Retinal pigment epithelial cell (primary cell): Measurements from ENCODE around the gene HAX1.
"Not testable (repeated sequence)": the region's sequence is repeated elsewhere in the genome, so short reads cannot be mapped to it uniquely, and the experiment has no call there.

Experiments used
- DNase-seq: peaks from one replicate; pipeline ENCODE4 v3.0.0-alpha.2; 2010; ENCODE audit warnings: low read depth
- H3K4me3 ChIP-seq: 2 replicates; pipeline ENCODE4 v1.5.1; 2011; ENCODE audit warnings: mild to moderate bottlenecking, low read length, control low read depth, moderate library complexity
- CTCF ChIP-seq: conservative IDR thresholded peaks from 2 replicates; pipeline ENCODE4 v1.5.1; 2011; ENCODE audit warnings: low read depth, low read length, control low read depth, inconsistent platforms

Gene HAX1

DNA sequence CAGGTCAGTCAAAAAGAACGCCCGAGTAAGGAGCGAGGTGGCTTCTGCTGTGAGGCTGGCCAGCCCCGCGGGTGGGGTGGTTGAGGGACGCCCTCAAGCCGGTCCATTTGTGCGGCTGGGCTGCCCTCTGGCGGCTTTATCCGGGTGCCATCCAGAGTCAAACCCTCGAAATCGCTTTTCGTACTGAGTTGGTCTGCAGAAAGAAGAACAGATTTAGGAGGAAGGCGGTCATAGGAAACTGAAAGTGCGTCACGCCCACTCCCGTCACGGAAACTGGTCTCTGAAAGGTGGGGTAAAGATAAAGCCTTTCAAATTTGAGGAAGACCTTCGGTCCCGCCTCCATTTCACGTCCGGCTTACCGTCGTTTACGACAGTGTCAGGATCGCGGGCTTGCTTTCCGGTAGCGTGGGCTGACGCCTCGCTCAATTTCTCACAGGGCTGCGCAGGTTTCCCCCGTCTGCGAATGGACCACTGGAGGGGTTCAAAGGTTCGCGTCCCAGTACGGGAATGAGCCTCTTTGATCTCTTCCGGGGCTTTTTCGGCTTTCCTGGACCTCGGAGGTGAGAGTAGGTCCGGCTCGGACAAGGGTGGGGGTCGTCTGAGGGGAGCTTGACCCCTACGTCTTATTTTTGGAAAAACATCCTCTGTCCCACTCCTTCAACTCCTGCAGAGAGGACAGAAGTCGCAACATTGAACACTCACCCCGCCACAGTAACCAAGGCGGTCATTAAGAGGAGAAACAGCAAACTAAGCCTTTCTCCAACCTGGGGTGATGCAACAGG, at the start of gene HAX1:
HAX1 (plus strand) TSS at position 413 of the 782 bp plus-strand sequence; CDS start at position 508, 95 bp downstream.
- peak; percentile 78 for DNase-seq
- peak; percentile 81 for TF ChIP-seq CTCF
- H3K4me3 ChIP-seq, result peak within 1 kb of the TSS; percentile 98

- H3K4me3 ChIP-seq, result peak overlapping the region; percentile 5
- DNase-seq, result no peak
- no peak for TF ChIP-seq CTCF
Observed at GRCh38 chr1:154222918-154223317, 49.5 kb upstream of the HAX1 start.

DNA sequence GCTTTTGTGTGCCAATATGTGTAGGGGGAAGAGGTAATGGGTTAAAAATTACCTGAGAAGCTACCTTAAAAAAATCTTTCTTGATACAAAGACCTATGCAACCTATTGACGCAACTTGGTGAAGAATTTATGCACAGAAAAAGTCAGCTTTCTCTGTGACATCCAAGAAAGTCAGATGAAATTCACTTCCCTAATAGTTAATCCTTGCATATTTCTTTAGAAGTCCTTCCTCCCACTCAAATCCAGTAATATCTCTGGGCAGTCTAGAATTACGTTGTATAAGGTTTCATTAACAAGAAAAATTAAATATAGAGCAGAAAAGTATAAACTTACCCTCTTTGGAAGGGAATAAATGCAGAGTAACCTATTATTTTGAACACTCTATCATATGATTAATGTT, 48.8 kb upstream of the HAX1 start:
- no peak for TF ChIP-seq CTCF
- H3K4me3 ChIP-seq, result peak overlapping the region; percentile 5
- no peak for DNase-seq

GRCh38 chr1:154225370-154225769, 47.1 kb upstream of the HAX1 start:
- no peak overlapping the region for H3K4me3 ChIP-seq
- TF ChIP-seq CTCF, result no peak
- no peak for DNase-seq

GRCh38 chr1:154231112-154231511, 41.3 kb upstream of the HAX1 start:
- DNase-seq, H3K4me3 ChIP-seq: not testable (repeated sequence)

DNA sequence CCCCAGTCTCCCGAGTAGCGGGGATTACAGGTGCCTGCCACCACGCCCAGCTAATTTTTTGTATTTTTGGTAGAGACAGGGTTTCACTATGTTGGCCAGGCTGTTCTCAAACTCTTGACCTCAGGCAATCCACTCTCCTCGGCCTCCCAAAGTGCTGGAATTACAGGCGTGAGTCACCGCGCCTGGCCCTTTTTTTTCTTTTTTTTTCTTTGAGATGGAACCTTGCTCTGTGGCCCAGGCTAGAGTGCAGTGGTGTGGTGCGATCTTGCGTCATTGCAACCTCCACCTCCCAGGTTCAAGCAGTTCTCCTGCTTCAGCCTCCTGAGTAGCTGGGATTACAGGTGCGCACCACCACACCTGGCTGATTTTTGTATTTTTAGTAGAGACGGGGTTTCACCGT, 39.3 kb upstream of the HAX1 start:
- DNase-seq, H3K4me3 ChIP-seq: not testable (repeated sequence)

GRCh38 chr1:154236855-154237254, 35.6 kb upstream of the HAX1 start:
- DNase-seq, result no peak
- TF ChIP-seq CTCF, result no peak
- H3K4me3 ChIP-seq, result no peak overlapping the region

GRCh38 chr1:154237435-154237834, 35.0 kb upstream of the HAX1 start:
- no peak overlapping the region for H3K4me3 ChIP-seq
- TF ChIP-seq CTCF, result no peak
- DNase-seq, result no peak
